ENCODE measurements around the gene LRTM2.

DNA sequence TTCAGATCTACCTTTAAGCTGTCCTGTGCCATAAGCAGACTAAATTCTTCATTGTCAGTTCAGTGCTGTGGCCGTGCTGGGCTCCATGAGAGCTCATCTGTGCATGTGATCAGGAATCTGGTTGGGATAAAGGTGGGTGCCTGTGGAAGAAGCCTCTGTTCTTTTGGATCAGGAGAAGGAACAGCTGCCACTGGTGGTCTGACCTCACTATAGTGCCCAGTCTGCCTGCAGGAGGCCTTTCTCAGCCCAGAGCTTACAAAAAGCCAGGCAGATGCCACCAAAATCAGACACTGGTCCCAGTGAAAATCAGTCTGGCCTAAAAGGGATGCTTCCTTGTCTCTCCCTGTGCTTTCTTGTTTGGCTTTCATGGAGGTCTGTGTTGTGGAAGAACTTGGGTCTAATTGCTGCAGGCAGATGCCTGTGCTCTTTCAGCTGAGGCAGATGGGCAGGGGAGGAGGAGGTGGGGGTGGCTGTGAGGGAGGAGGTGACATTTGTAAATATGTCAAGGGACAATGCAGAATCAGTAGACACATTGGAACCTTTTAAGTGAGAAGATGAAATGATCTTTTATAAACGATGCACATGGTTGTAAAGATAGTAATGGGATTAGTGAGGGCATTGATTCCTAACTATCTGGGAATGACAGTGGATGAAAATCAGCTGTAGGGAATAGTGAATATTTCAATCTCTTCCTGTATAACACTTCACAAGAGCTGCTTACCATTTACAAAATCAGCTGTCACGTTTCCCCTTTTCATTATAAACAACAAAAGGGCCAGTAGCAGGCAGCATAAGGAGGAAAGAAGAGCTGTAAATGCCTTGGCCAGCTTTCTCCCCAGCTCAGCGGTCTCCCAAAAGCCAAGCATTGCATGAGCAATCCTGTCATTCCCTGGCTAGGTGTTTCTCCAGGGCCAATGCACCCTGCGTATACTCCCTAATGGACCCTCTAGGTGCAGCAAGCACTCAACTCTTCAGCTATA is 53.5 kb downstream of the LRTM2 start:
- no peak for TF ChIP-seq POLR2A (IDR thresholded peaks at IDR 0.05)
- TF ChIP-seq, protein P1, sequence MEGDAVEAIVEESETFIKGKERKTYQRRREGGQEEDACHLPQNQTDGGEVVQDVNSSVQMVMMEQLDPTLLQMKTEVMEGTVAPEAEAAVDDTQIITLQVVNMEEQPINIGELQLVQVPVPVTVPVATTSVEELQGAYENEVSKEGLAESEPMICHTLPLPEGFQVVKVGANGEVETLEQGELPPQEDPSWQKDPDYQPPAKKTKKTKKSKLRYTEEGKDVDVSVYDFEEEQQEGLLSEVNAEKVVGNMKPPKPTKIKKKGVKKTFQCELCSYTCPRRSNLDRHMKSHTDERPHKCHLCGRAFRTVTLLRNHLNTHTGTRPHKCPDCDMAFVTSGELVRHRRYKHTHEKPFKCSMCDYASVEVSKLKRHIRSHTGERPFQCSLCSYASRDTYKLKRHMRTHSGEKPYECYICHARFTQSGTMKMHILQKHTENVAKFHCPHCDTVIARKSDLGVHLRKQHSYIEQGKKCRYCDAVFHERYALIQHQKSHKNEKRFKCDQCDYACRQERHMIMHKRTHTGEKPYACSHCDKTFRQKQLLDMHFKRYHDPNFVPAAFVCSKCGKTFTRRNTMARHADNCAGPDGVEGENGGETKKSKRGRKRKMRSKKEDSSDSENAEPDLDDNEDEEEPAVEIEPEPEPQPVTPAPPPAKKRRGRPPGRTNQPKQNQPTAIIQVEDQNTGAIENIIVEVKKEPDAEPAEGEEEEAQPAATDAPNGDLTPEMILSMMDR (IDR thresholded peaks at IDR 0.05): no peak
